K562 (cell line): Measurements from ENCODE around the gene BCAR3. TPM values are rescaled to one million over a fixed set of nuclear protein-coding genes. Genes with fewer than 3 reads are reported as not detected.
A peak's percentile ranks its signal among the peaks of the same experiment; 100 is the strongest.

ENCODE experiments used
- ATAC-seq: fragments of 200-7000 bp; cut with Tn5 transposase; 3 replicates; pipeline ENCODE4 v1.9.1; 2020; ENCODE audit warnings: moderate library complexity
- BruUV-seq: library from RNA; stranded (reverse); fragments of 400-500 nt; replicated peaks from 2 replicates; lab custom pipeline; 2021; lab: Mats Ljungman, UMichigan
- CTCF ChIA-PET: fragments of 300-600 bp; formaldehyde crosslinking; extraction: SDS; loops from one replicate; lab custom pipeline; 2021; ENCODE audit warnings: low intra/inter-chr PET ratio; lab: Yijun Ruan, JAX
- POLR2A ChIA-PET: fragments of 300-600, 350-650 bp; sonication (Branson Sonifier 250); formaldehyde crosslinking; extraction: SDS; loops from one replicate; lab custom pipeline; 2021; ENCODE audit warnings: antibody characterized with exemption, inconsistent platforms; lab: Yijun Ruan, JAX
- DNase-seq, 4 experiments: peaks; one replicate each; pipeline versions ENCODE4 v3.0.0 to v3.0.0-alpha.2; 2011 to 2018; ENCODE audit warnings: low spot score in 3 of 4, mixed read lengths in 3 of 4; ENCODE audit errors: extremely low read depth in 1 of 4
- FAIRE-seq: peaks from 2 replicates; lab custom pipeline; 2011; peaks lifted over from hg19 to GRCh38; lab: Jason Lieb, UNC
- H2AFZ ChIP-seq: 2 replicates; pipeline ENCODE4 v1.6.0; 2011; ENCODE audit warnings: low read depth, low read length, control low read depth, inconsistent platforms
- H3K27ac ChIP-seq: fragments of 200-600 bp; 3 replicates; pipeline ENCODE4 v1.8.0; 2011; ENCODE audit warnings: low read depth, mild to moderate bottlenecking, control low read depth, inconsistent platforms, low read length, moderate library complexity, mixed read lengths; ENCODE audit errors: extremely low read depth
- H3K27me3 ChIP-seq, 2 experiments: fragments of 300-600 bp in 1 of 2; 2 replicates in 1 of 2; 3 replicates in 1 of 2; pipeline versions ENCODE4 v1.6.0 to v1.8.0; 2011; ENCODE audit warnings: inconsistent platforms in 2 of 2, low read length in 2 of 2, mild to moderate bottlenecking in 1 of 2, mixed read lengths in 1 of 2, moderate library complexity in 1 of 2; ENCODE audit not compliant: control insufficient read depth in 2 of 2, insufficient read depth in 2 of 2
- H3K36me3 ChIP-seq: fragments of 300-600 bp; 3 replicates; pipeline ENCODE4 v1.8.0; 2011; ENCODE audit warnings: mild to moderate bottlenecking, low read length, inconsistent platforms; ENCODE audit not compliant: control insufficient read depth, insufficient read depth
- H3K4me1 ChIP-seq, 2 experiments: fragments of 200-600 bp in 1 of 2; replicated peaks in 1 of 2; 2 replicates in 1 of 2; 3 replicates in 1 of 2; pipeline versions ENCODE4 v1.5.1 to v1.8.0; 2011; ENCODE audit warnings: inconsistent platforms in 2 of 2, low read length in 2 of 2, mild to moderate bottlenecking in 1 of 2, mixed read lengths in 1 of 2, moderate library complexity in 1 of 2; ENCODE audit not compliant: control insufficient read depth in 2 of 2, insufficient read depth in 2 of 2
- H3K4me2 ChIP-seq: 2 replicates; pipeline ENCODE4 v1.6.1; 2011; ENCODE audit warnings: low read length, control low read depth, inconsistent platforms, mixed read lengths; ENCODE audit not compliant: insufficient read depth
- H3K4me3 ChIP-seq: fragments of 200-600 bp; sonication (generic), shearing (Covaris generic); 2 replicates; pipeline ENCODE4 v1.5.1; 2016; ENCODE audit warnings: control low read depth, inconsistent platforms
- H3K79me2 ChIP-seq: fragments of 200-600 bp; 3 replicates; pipeline ENCODE4 v1.8.0; 2011; ENCODE audit warnings: low read length, inconsistent platforms; ENCODE audit not compliant: control insufficient read depth, insufficient read depth
- H3K9ac ChIP-seq, 2 experiments: 2 replicates each; pipeline versions ENCODE4 v1.6.0 to v1.6.1; 2011; ENCODE audit warnings: low read depth in 2 of 2, low read length in 2 of 2, control low read depth in 1 of 2, inconsistent platforms in 1 of 2, mild to moderate bottlenecking in 1 of 2, mixed read lengths in 1 of 2; ENCODE audit not compliant: insufficient read depth in 1 of 2
- H3K9me1 ChIP-seq: one replicate; pipeline ENCODE4 v1.6.0; 2011; ENCODE audit warnings: inconsistent platforms, mild to moderate bottlenecking, low read length, moderate library complexity; ENCODE audit not compliant: control insufficient read depth, insufficient read depth
- H3K9me3 ChIP-seq: replicated peaks from 2 replicates; pipeline ENCODE4 v1.5.1; 2011; ENCODE audit warnings: low read depth, low read length, inconsistent platforms; ENCODE audit not compliant: control insufficient read depth, insufficient read depth
- H4K20me1 ChIP-seq: replicated peaks from 2 replicates; pipeline ENCODE4 v1.6.1; 2011; ENCODE audit warnings: low read length, inconsistent platforms, mixed read lengths; ENCODE audit not compliant: control insufficient read depth, insufficient read depth
- CC2D1A ChIP-seq: fragments of 450-650 bp; IDR thresholded peaks from 2 replicates; pipeline ENCODE4 v1.6.1; 2017; ENCODE audit warnings: mild to moderate bottlenecking
- CREB1 ChIP-seq, 2 experiments: sonication (generic) in 1 of 2; formaldehyde crosslinking in 1 of 2; IDR thresholded peaks; 2 replicates each; pipeline versions ENCODE4 v1.6.1 to v1.8.0; 2012 to 2022; ENCODE audit warnings: inconsistent platforms in 1 of 2, mild to moderate bottlenecking in 1 of 2, missing genetic modification reagents in 1 of 2, moderate library complexity in 1 of 2
- CXXC5 ChIP-seq: fragments of 250-450 bp; sonication (Bioruptor Pico); IDR thresholded peaks from 2 replicates; pipeline ENCODE4 v1.8.0; 2022; ENCODE audit warnings: inconsistent platforms, mild to moderate bottlenecking, moderate library complexity
- DACH1 ChIP-seq: fragments of 450-650 bp; IDR thresholded peaks from 2 replicates; pipeline ENCODE4 v1.6.1; 2018; ENCODE audit not compliant: partially characterized antibody
- ETV5 ChIP-seq: sonication (generic); formaldehyde crosslinking; IDR thresholded peaks from 2 replicates; pipeline ENCODE4 v1.4.0; 2020; ENCODE audit warnings: low read depth, mild to moderate bottlenecking, missing genetic modification reagents
- HNRNPK ChIP-seq: fragments of 200-400 bp; formaldehyde crosslinking; IDR thresholded peaks from one replicate; pipeline ENCODE4 v1.6.1; 2018; ENCODE audit warnings: mild to moderate bottlenecking, low read depth, low read length; ENCODE audit not compliant: poor library complexity, severe bottlenecking
- MAFG ChIP-seq: fragments of 450-650 bp; conservative IDR thresholded peaks from 2 replicates; pipeline ENCODE4 v1.6.1; 2016; ENCODE audit warnings: missing genetic modification characterization, missing compliant biosample characterization
- NCOA6 ChIP-seq: fragments of 450-650 bp; IDR thresholded peaks from 2 replicates; pipeline ENCODE4 v1.6.1; 2017; ENCODE audit warnings: mild to moderate bottlenecking
- SUPT5H ChIP-seq: fragments of 450-650 bp; IDR thresholded peaks from 2 replicates; pipeline ENCODE4 v1.6.1; 2016
- ZC3H11A ChIP-seq: IDR thresholded peaks from 2 replicates; pipeline ENCODE4 v1.6.1; 2012; ENCODE audit warnings: low read depth, low read length, improper control_type of control experiment
- ZNF583 ChIP-seq: fragments of 250-450 bp; sonication (Bioruptor Pico); IDR thresholded peaks from 2 replicates; pipeline ENCODE4 v1.4.0; 2020
- ZNF780A ChIP-seq: fragments of 250-450 bp; sonication (Bioruptor Pico); IDR thresholded peaks from 2 replicates; pipeline ENCODE4 v1.5.0; 2021; ENCODE audit warnings: mild to moderate bottlenecking
- WGBS: fragments of 100-300 bp; shearing (Covaris generic); methylation state at CpG from one replicate; pipeline ENCODE4 v1.1.6; 2016; ENCODE audit warnings: low coverage, mixed read lengths; ENCODE audit not compliant: insufficient coverage; ENCODE audit errors: missing lambda C conversion rate; 5-methylcytosine and 5-hydroxymethylcytosine counted together
- in situ Hi-C: fragments of 300-500 bp; cut with MboI; formaldehyde crosslinking; loops from 4 replicates; pipeline ENCODE4 v1.15.0; 2018; ENCODE audit warnings: inconsistent platforms, mixed read lengths
- intact Hi-C: fragments of 100-400 bp; cut with micrococcal nuclease; formaldehyde crosslinking; loops from 2 replicates; pipeline ENCODE4 v1.14.2; 2022
- polyA plus RNA-seq, 8 experiments: library from polyadenylated mRNA; depleted of rRNA in 4 of 8; stranded (reverse) in 5 of 8; unstranded in 3 of 8; fragments of >200 nt; fragmentation: Nextera tagmentation in 2 of 8; fragmentation: Illumina TruSeq in 1 of 8; extraction: Ambion mirVana in 2 of 8; extraction: Trizol in 1 of 8; gene quantifications; 2 replicates each; pipeline versions ENCODE4 v1.2.1 to v1.2.3, GENCODE V29; 2011 to 2014; ENCODE audit warnings: inconsistent platforms in 1 of 8, missing spikeins in 1 of 8
- total RNA-seq, 7 experiments: library from RNA; depleted of rRNA in 6 of 7; stranded (reverse); fragments of >200 nt in 6 of 7; fragmentation: Illumina TruSeq in 2 of 7; extraction: Trizol in 2 of 7; gene quantifications; 2 replicates each; pipeline versions ENCODE4 v1.2.1 to v1.2.3, GENCODE V29; 2011 to 2021; ENCODE audit warnings: low replicate concordance in 1 of 7
- TF ChIP-seq, protein P1 (sequence below): fragments of 450-650 bp; IDR thresholded peaks from 2 replicates; pipeline ENCODE4 v1.6.1; 2017; ENCODE audit warnings: antibody characterized with exemption, mild to moderate bottlenecking
- TF ChIP-seq, protein P2 (sequence below), 2 experiments: fragments of 150-350 bp in 1 of 2; IDR thresholded peaks; 2 replicates each; pipeline ENCODE4 v1.6.1; 2012 to 2016; ENCODE audit warnings: low read depth in 2 of 2, low read length in 2 of 2, mild to moderate bottlenecking in 1 of 2, moderate library complexity in 1 of 2
- TF ChIP-seq, protein P3 (sequence below): fragments of 250-450 bp; sonication (Bioruptor Pico); IDR thresholded peaks from 2 replicates; pipeline ENCODE4 v1.9.0; 2021; ENCODE audit warnings: mild to moderate bottlenecking

Gene BCAR3
- total and polyA plus RNA-seq, 9 of the 15 experiments (the other 6 are each of a cell fraction or from before 2014, with no cell fraction given): 1.8 to 6.3 (median 3.8) TPM

DNA sequence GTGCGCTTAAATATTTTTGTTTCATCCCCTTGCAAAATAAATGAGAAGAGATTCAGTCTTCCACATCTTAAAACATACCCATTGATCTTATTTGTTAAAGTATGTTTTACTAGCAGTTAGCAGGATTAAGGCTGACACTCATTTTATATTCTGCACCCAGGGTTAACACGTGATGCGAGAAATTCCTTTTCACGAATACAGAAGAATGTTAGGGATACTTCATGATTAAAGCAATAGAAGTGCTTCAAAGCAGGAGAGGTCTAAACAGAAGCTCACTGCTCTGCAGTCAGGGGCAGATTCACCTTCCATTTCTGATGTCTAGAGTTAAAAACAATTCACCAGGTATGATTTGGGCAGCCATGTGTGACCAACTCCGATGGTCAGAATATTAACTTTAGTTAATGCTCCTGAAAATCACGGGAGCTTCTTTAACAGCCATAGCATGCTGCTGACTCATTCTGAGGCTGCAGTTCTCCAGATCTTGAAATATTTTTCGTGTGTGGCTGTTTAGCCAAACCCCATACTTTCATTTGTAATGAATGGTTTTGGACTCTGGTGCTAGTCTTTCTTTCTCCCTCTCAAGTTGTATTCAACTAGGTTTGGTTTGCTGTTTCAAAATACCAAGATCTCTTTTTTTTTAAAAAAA, 19.7 kb downstream of the BCAR3 start:
- FAIRE-seq (peak; percentile 74), ATAC-seq (peak; percentile 40; the same call in 1 of the 3 replicates), DNase-seq (peak in 3 of 4 experiments; percentile 19 to 54 (median 31))
- no TSS peak for BruUV-seq
- in situ Hi-C loops (no loop called here), intact Hi-C loops (no loop called here)
- peaks cover 8 to 46% of the 10 kb centered on the region in 2 experiments; a peak in 4 of 5 replicates for H3K4me1 ChIP-seq
- H3K4me2 ChIP-seq: no peak overlapping the region
- CTCF ChIA-PET: no interaction called here
- H4K20me1 ChIP-seq: no peaks in the 10 kb centered on the region
- POLR2A ChIA-PET: interaction anchor here (0.6 to 1.5 kb wide), 2 partner anchors 9 to 25 kb away, joined by 3 to 4 read pairs; no protein-coding TSS in a partner anchor
- H3K4me3 ChIP-seq: no peak overlapping the region
- WGBS: 32% methylated on average over 7 of the region's 7 CpGs
- H3K9ac ChIP-seq: no peak overlapping the region
- H3K9me1 ChIP-seq: no peaks in the 10 kb centered on the region
- no peaks in the 10 kb centered on the region for H3K9me3 ChIP-seq
- 0 out of 2 replicates have a peak overlapping the region, but pooled peaks have one; percentile 2 for H2AFZ ChIP-seq
- H3K27ac ChIP-seq: peak overlapping the region; percentile 29; the same call in 2 of the 3 replicates
- no peaks in the 10 kb centered on the region for H3K79me2 ChIP-seq
- no peaks in the 10 kb centered on the region for H3K27me3 ChIP-seq
- no peaks in the 10 kb centered on the region for H3K36me3 ChIP-seq
- TF ChIP-seq, protein P1, sequence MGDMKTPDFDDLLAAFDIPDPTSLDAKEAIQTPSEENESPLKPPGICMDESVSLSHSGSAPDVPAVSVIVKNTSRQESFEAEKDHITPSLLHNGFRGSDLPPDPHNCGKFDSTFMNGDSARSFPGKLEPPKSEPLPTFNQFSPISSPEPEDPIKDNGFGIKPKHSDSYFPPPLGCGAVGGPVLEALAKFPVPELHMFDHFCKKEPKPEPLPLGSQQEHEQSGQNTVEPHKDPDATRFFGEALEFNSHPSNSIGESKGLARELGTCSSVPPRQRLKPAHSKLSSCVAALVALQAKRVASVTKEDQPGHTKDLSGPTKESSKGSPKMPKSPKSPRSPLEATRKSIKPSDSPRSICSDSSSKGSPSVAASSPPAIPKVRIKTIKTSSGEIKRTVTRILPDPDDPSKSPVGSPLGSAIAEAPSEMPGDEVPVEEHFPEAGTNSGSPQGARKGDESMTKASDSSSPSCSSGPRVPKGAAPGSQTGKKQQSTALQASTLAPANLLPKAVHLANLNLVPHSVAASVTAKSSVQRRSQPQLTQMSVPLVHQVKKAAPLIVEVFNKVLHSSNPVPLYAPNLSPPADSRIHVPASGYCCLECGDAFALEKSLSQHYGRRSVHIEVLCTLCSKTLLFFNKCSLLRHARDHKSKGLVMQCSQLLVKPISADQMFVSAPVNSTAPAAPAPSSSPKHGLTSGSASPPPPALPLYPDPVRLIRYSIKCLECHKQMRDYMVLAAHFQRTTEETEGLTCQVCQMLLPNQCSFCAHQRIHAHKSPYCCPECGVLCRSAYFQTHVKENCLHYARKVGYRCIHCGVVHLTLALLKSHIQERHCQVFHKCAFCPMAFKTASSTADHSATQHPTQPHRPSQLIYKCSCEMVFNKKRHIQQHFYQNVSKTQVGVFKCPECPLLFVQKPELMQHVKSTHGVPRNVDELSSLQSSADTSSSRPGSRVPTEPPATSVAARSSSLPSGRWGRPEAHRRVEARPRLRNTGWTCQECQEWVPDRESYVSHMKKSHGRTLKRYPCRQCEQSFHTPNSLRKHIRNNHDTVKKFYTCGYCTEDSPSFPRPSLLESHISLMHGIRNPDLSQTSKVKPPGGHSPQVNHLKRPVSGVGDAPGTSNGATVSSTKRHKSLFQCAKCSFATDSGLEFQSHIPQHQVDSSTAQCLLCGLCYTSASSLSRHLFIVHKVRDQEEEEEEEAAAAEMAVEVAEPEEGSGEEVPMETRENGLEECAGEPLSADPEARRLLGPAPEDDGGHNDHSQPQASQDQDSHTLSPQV: peak; percentile 48; the same call in 1 of the 2 replicates
- no peak for TF ChIP-seq CREB1 (IDR thresholded peaks at IDR 0.05)
- no peak for TF ChIP-seq CREB1 (CRISPR knock-in tag; IDR thresholded peaks at IDR 0.05)
- no peak for TF ChIP-seq CC2D1A
- no peak for TF ChIP-seq ZC3H11A
- no peak for TF ChIP-seq NCOA6
- no peak for TF ChIP-seq ZNF583 (CRISPR knock-in tag)
- TF ChIP-seq MAFG: peak; percentile 83
- TF ChIP-seq SUPT5H: no peak
- no peak for TF ChIP-seq CXXC5 (CRISPR knock-in tag)
- no peak for TF ChIP-seq ETV5 (CRISPR knock-in tag)
- TF ChIP-seq, protein P2, sequence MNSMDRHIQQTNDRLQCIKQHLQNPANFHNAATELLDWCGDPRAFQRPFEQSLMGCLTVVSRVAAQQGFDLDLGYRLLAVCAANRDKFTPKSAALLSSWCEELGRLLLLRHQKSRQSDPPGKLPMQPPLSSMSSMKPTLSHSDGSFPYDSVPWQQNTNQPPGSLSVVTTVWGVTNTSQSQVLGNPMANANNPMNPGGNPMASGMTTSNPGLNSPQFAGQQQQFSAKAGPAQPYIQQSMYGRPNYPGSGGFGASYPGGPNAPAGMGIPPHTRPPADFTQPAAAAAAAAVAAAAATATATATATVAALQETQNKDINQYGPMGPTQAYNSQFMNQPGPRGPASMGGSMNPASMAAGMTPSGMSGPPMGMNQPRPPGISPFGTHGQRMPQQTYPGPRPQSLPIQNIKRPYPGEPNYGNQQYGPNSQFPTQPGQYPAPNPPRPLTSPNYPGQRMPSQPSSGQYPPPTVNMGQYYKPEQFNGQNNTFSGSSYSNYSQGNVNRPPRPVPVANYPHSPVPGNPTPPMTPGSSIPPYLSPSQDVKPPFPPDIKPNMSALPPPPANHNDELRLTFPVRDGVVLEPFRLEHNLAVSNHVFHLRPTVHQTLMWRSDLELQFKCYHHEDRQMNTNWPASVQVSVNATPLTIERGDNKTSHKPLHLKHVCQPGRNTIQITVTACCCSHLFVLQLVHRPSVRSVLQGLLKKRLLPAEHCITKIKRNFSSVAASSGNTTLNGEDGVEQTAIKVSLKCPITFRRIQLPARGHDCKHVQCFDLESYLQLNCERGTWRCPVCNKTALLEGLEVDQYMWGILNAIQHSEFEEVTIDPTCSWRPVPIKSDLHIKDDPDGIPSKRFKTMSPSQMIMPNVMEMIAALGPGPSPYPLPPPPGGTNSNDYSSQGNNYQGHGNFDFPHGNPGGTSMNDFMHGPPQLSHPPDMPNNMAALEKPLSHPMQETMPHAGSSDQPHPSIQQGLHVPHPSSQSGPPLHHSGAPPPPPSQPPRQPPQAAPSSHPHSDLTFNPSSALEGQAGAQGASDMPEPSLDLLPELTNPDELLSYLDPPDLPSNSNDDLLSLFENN (IDR thresholded peaks at IDR 0.05; ENCODE audit: low read depth in 2 of 2, low read length in 2 of 2): no peak
- TF ChIP-seq ZNF780A: no peak
- no peak for TF ChIP-seq DACH1
- TF ChIP-seq, protein P3, sequence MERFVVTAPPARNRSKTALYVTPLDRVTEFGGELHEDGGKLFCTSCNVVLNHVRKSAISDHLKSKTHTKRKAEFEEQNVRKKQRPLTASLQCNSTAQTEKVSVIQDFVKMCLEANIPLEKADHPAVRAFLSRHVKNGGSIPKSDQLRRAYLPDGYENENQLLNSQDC (CRISPR knock-in tag): no peak
- TF ChIP-seq HNRNPK: no peak
